C4-2B (cell line): ENCODE data around the gene SERINC4.

Source experiments
- CTCF ChIP-seq: fragments of 450-650 bp; conservative IDR thresholded peaks from 2 replicates; pipeline ENCODE4 v1.5.1; 2017; ENCODE audit warnings: mild to moderate bottlenecking
- ZFX ChIP-seq: fragments of 450-650 bp; IDR thresholded peaks from 2 replicates; pipeline ENCODE4 v1.6.1; 2017

- TF ChIP-seq CTCF (peak; percentile 90), ZFX (no peak)
Measured at GRCh38 chr15:43775411-43775965, 24.5 kb downstream of the SERINC4 start.
